ENCODE results near the gene PUS10. TPM values are rescaled to one million over a fixed set of nuclear protein-coding genes. Genes with fewer than 3 reads are reported as not detected.

PUS10 gene
- total and polyA plus RNA-seq, 2 of the 8 experiments (the other 6 are each of a cell fraction or from before 2014, with no cell fraction given) = 1.3 to 3.1 TPM

DNA sequence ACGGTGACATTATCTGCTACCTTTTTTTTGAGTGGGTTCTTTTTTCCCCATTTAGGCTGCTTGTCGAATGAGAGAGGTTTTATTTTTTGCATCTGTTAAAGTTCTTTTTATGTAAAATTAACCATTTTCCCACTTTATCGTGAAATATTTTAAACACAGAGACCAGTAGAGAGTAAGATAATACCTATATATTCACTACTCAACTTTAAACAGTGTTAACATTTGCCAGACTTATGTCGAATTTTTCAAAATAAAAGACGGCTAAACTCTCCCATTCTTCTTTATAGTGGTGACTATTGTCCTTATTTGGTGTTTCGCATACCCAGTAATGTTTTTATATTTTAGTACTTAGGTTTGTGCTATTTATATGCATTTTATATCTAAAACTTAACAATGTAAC is 743 bp upstream of the PUS10 start:
- Histone ChIP-seq H2BK20ac (ENCODE audit: low read length) (no peak overlapping the region), H3K27ac (ENCODE audit: low read depth, low read length) (no peak overlapping the region), H3K4me2 (ENCODE audit: insufficient read depth in 1 of 2, low read depth in 2 of 2, low read length in 2 of 2) (peak overlapping the region; percentile 65 to 74), H3K56ac (replicated peaks; ENCODE audit: insufficient read length, low read depth, low read length) (no peak overlapping the region), H3K23me2 (ENCODE audit: low read depth, low read length) (peaks cover 3% of the 10 kb centered on the region; the same call in 1 of the 2 replicates), H3K27me3 (replicated peaks in 1 of 4; ENCODE audit: control insufficient read depth in 3 of 4, extremely low read depth in 1 of 4, insufficient read depth in 3 of 4, low read length in 3 of 4) (no peaks in the 10 kb centered on the region), H3K79me1 (ENCODE audit: low read depth, low read length) (peaks cover 4% of the 10 kb centered on the region), H3K4me1 (replicated peaks in 1 of 4; ENCODE audit: control insufficient read depth in 3 of 4, insufficient read depth in 4 of 4, low read length in 3 of 4) (peaks cover 0 to 3% (median 0%) of the 10 kb centered on the region in 4 experiments; a peak in 1 of 7 replicates), H3K36me3 (ENCODE audit: control insufficient read depth in 2 of 4, insufficient read depth in 4 of 4, low read length in 3 of 4) (0 out of 8 replicates have a peak, but pooled peaks cover 0 to 4% (median 0%) of the 10 kb centered on the region in 4 experiments), H3K18ac (ENCODE audit: extremely low read depth, low read length) (no peak overlapping the region), H2AK5ac (ENCODE audit: low read depth, low read length) (no peak overlapping the region), H3K4ac (replicated peaks; ENCODE audit: insufficient read length, low read depth, low read length) (no peak overlapping the region), H2BK5ac (ENCODE audit: low read depth, low read length) (no peak overlapping the region), H2BK15ac (ENCODE audit: low read length) (no peak overlapping the region), H3K23ac (ENCODE audit: insufficient read length) (no peak overlapping the region), H4K5ac (ENCODE audit: insufficient read length, low read depth, low read length) (no peak overlapping the region), H2AFZ (ENCODE audit: low read length) (no peak overlapping the region), H3K9ac (replicated peaks in 1 of 4; ENCODE audit: extremely low read depth in 1 of 4, low read depth in 3 of 4, low read length in 3 of 4) (peak overlapping the region in 2 of 4 experiments; percentile 55 to 91; a peak in 4 of 7 replicates), H3K9me3 (ENCODE audit: insufficient read depth in 2 of 2, low read depth in 1 of 2, low read length in 1 of 2) (no peaks in the 10 kb centered on the region), H3K79me2 (ENCODE audit: control insufficient read depth in 1 of 2, insufficient read depth in 2 of 2, low read length in 2 of 2) (peaks cover 0 to 49% of the 10 kb centered on the region in 2 experiments; a peak in 2 of 4 replicates), H2BK120ac (replicated peaks; ENCODE audit: low read depth, low read length) (no peak overlapping the region), H3K14ac (ENCODE audit: insufficient read length) (no peak overlapping the region), H4K20me1 (replicated peaks in 1 of 2; ENCODE audit: control insufficient read depth in 1 of 2, insufficient read depth in 2 of 2, low read length in 2 of 2) (no peaks in the 10 kb centered on the region), H3K4me3 (ENCODE audit: extremely low read depth in 1 of 4, insufficient read depth in 2 of 4, low read depth in 3 of 4, low read length in 4 of 4) (peak overlapping the region; percentile 76 to 100 (median 90)), H4K91ac (replicated peaks; ENCODE audit: insufficient read length, low read length) (no peak overlapping the region), H2BK12ac (ENCODE audit: low read depth, low read length) (no peak overlapping the region), H4K8ac (ENCODE audit: extremely low read depth, insufficient read depth, low read length) (no peak overlapping the region)
- 62% methylated on average over 6 of the region's 6 CpGs; no CpG with 5 or more reads in 1 of the 2 experiments for WGBS, 2 experiments (ENCODE audit: extremely low coverage in 1 of 2, insufficient coverage in 1 of 2, insufficient read length in 1 of 2, insufficient replicate concordance in 2 of 2, low coverage in 1 of 2, low lambda C conversion rate in 2 of 2, missing lambda C conversion rate in 1 of 2)
- CTCF ChIA-PET (ENCODE audit: partially characterized antibody) = no interaction called here
- no peak for DNase-seq (ENCODE audit: low read depth in 1 of 2, low spot score in 2 of 2)
- no peak for FAIRE-seq
- POLR2A ChIA-PET (ENCODE audit: partially characterized antibody) = no interaction called here
- TF ChIP-seq MAFK (IDR thresholded peaks at IDR 0.05; ENCODE audit: low read depth, low read length) (no peak), YY1 (IDR thresholded peaks at IDR 0.05; ENCODE audit: low read depth, low read length) (no peak), RXRA (IDR thresholded peaks at IDR 0.05; ENCODE audit: insufficient read depth, low read depth, low read length) (no peak), GTF2F1 (IDR thresholded peaks at IDR 0.05; ENCODE audit: borderline replicate concordance, low read depth, low read length) (no peak), SIX5 (IDR thresholded peaks at IDR 0.05; ENCODE audit: low read depth, low read length) (no peak), RFX5 (IDR thresholded peaks at IDR 0.05; ENCODE audit: borderline replicate concordance, low read depth, low read length) (no peak), TAF1 (IDR thresholded peaks at IDR 0.05; ENCODE audit: low read depth, low read length) (no peak), RNF2 (IDR thresholded peaks at IDR 0.05; ENCODE audit: borderline replicate concordance, low read depth, low read length, missing control alignments, poor library complexity, severe bottlenecking) (no peak), JUND (IDR thresholded peaks at IDR 0.05; ENCODE audit: low read length) (no peak), KDM5A (IDR thresholded peaks at IDR 0.05; ENCODE audit: low read length) (no peak), NANOG (IDR thresholded peaks at IDR 0.05; ENCODE audit: insufficient read depth, low read depth, low read length, poor library complexity, severe bottlenecking) (no peak), SIRT6 (IDR thresholded peaks at IDR 0.05; ENCODE audit: low read length) (no peak), SP2 (IDR thresholded peaks at IDR 0.05; ENCODE audit: low read length) (no peak), SP1 (IDR thresholded peaks at IDR 0.05; ENCODE audit: low read depth, low read length) (no peak)
- TF ChIP-seq, protein P1, sequence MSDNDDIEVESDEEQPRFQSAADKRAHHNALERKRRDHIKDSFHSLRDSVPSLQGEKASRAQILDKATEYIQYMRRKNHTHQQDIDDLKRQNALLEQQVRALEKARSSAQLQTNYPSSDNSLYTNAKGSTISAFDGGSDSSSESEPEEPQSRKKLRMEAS (IDR thresholded peaks at IDR 0.05) = no peak
